SK-N-SH (cell line): Measurements from ENCODE around the gene EPHA5. TPM values are rescaled to one million over a fixed set of nuclear protein-coding genes. Genes with fewer than 3 reads are reported as not detected.

ENCODE experiments used
- CTCF ChIA-PET: fragments of 300-600, 350-600 bp; formaldehyde crosslinking; extraction: SDS; loops from one replicate; lab custom pipeline; 2021; lab: Yijun Ruan, JAX
- POLR2A ChIA-PET: fragments of 350-600 bp; sonication (Branson Sonifier 250); formaldehyde crosslinking; extraction: SDS; loops from one replicate; lab custom pipeline; 2020; ENCODE audit warnings: antibody characterized with exemption, inconsistent platforms; lab: Yijun Ruan, JAX
- DNase-seq: peaks from one replicate; pipeline ENCODE4 v3.0.0; 2012
- H2AFZ ChIP-seq: fragments of 200-600 bp; sonication (generic); 2 replicates; pipeline ENCODE4 v1.8.1; 2016; ENCODE audit warnings: antibody characterized with exemption, mild to moderate bottlenecking, low read depth
- H3F3A ChIP-seq: fragments of 200-600 bp; sonication (generic); replicated peaks from 2 replicates; pipeline ENCODE3; 2016; ENCODE audit warnings: antibody characterized with exemption, mild to moderate bottlenecking; ENCODE audit not compliant: insufficient read depth
- H3K27ac ChIP-seq, 2 experiments: fragments of 200-500 bp in 1 of 2; fragments of 200-600 bp in 1 of 2; sonication (Bioruptor generic) in 1 of 2; sonication (generic), shearing (Covaris generic) in 1 of 2; 2 replicates each; pipeline versions ENCODE4 v1.5.1 to v1.6.1; 2014 to 2016; ENCODE audit warnings: low read depth in 2 of 2, inconsistent platforms in 1 of 2, low read length in 1 of 2, mild to moderate bottlenecking in 1 of 2, mixed read lengths in 1 of 2
- H3K27me3 ChIP-seq: fragments of 200-600 bp; sonication (generic), shearing (Covaris generic); 2 replicates; pipeline ENCODE4 v1.6.1; 2016; ENCODE audit warnings: mixed run types; ENCODE audit not compliant: insufficient read depth
- H3K36me3 ChIP-seq, 2 experiments: fragments of 200-500 bp in 1 of 2; fragments of 200-600 bp in 1 of 2; sonication (Bioruptor generic) in 1 of 2; sonication (generic) in 1 of 2; replicated peaks in 1 of 2; 2 replicates each; pipeline versions ENCODE3 to v1.5.1; 2014 to 2016; ENCODE audit warnings: low read length in 1 of 2, mild to moderate bottlenecking in 1 of 2; ENCODE audit not compliant: insufficient read depth in 2 of 2, control insufficient read depth in 1 of 2
- H3K4me1 ChIP-seq, 2 experiments: fragments of 200-500 bp in 1 of 2; fragments of 200-600 bp in 1 of 2; sonication (Bioruptor generic) in 1 of 2; sonication (generic), shearing (Covaris generic) in 1 of 2; 2 replicates each; pipeline versions ENCODE4 v1.5.1 to v1.6.1; 2014 to 2016; ENCODE audit warnings: low read depth in 1 of 2, low read length in 1 of 2, mixed run types in 1 of 2; ENCODE audit not compliant: insufficient read depth in 2 of 2, control insufficient read depth in 1 of 2
- H3K4me2 ChIP-seq: fragments of 200-600 bp; sonication (generic), shearing (Covaris generic); 2 replicates; pipeline ENCODE4 v1.6.1; 2017; ENCODE audit warnings: mixed run types
- H3K4me3 ChIP-seq, 2 experiments: fragments of 200-500 bp in 1 of 2; fragments of 200-600 bp in 1 of 2; sonication (Bioruptor generic) in 1 of 2; sonication (generic), shearing (Covaris generic) in 1 of 2; 2 replicates each; pipeline versions ENCODE4 v1.5.1 to v1.8.1; 2014 to 2016; ENCODE audit warnings: low read depth in 2 of 2, inconsistent platforms in 1 of 2, low read length in 1 of 2, mild to moderate bottlenecking in 1 of 2, mixed read lengths in 1 of 2, moderate library complexity in 1 of 2
- H3K79me2 ChIP-seq: fragments of 200-600 bp; sonication (generic); 2 replicates; pipeline ENCODE4 v1.8.1; 2017; ENCODE audit warnings: mild to moderate bottlenecking; ENCODE audit not compliant: insufficient read depth
- H3K9ac ChIP-seq: fragments of 200-600 bp; sonication (generic); 2 replicates; pipeline ENCODE4 v1.6.1; 2017; ENCODE audit warnings: mixed run types
- H3K9me2 ChIP-seq: fragments of 200-600 bp; sonication (generic); 2 replicates; pipeline ENCODE4 v1.6.1; 2017; ENCODE audit warnings: mixed run types
- H3K9me3 ChIP-seq: fragments of 200-600 bp; sonication (generic); 2 replicates; pipeline ENCODE4 v1.6.1; 2017; ENCODE audit warnings: mixed run types, mild to moderate bottlenecking, moderate library complexity
- H4K20me1 ChIP-seq: fragments of 200-600 bp; sonication (generic); 2 replicates; pipeline ENCODE4 v1.6.1; 2017; ENCODE audit warnings: mild to moderate bottlenecking, mixed run types; ENCODE audit not compliant: insufficient read depth
- ELF1 ChIP-seq: IDR thresholded peaks from 2 replicates; pipeline ENCODE4 v1.4.0; 2012
- FOSL2 ChIP-seq: IDR thresholded peaks from 2 replicates; pipeline ENCODE4 v1.4.0; 2012; ENCODE audit warnings: low read depth, mild to moderate bottlenecking, moderate library complexity, borderline replicate concordance
- FOXJ3 ChIP-seq: sonication (generic); formaldehyde crosslinking; IDR thresholded peaks from 2 replicates; pipeline ENCODE4 v1.5.1; 2020; ENCODE audit warnings: mild to moderate bottlenecking, missing genetic modification reagents
- GATA2 ChIP-seq: sonication (generic); formaldehyde crosslinking; IDR thresholded peaks from 2 replicates; pipeline ENCODE4 v1.5.0; 2020; ENCODE audit warnings: mild to moderate bottlenecking, missing genetic modification reagents
- JUND ChIP-seq: IDR thresholded peaks from 2 replicates; pipeline ENCODE4 v1.4.0; 2012
- MXI1 ChIP-seq: IDR thresholded peaks from 2 replicates; pipeline ENCODE4 v1.6.1; 2012; ENCODE audit warnings: mild to moderate bottlenecking, low read depth, low read length, improper control_type of control experiment
- NRF1 ChIP-seq: IDR thresholded peaks from 2 replicates; pipeline ENCODE4 v1.6.1; 2012; ENCODE audit warnings: low read depth, mild to moderate bottlenecking, low read length
- RAD21 ChIP-seq: IDR thresholded peaks from 2 replicates; pipeline ENCODE4 v1.6.1; 2012; ENCODE audit warnings: mild to moderate bottlenecking, low read length
- RCOR1 ChIP-seq: fragments of 150-350 bp; IDR thresholded peaks from 2 replicates; pipeline ENCODE4 v1.6.1; 2017; ENCODE audit warnings: antibody characterized with exemption, low read length
- RFX5 ChIP-seq: IDR thresholded peaks from 2 replicates; pipeline ENCODE4 v1.6.1; 2012; ENCODE audit warnings: mild to moderate bottlenecking, improper control_type of control experiment, low read length
- RXRA ChIP-seq: IDR thresholded peaks from 2 replicates; pipeline ENCODE4 v1.4.0; 2012; ENCODE audit warnings: low read depth, mild to moderate bottlenecking, borderline replicate concordance
- SIN3A ChIP-seq: IDR thresholded peaks from 2 replicates; pipeline ENCODE4 v1.6.1; 2012; ENCODE audit warnings: low read depth, mild to moderate bottlenecking, low read length, moderate library complexity, borderline replicate concordance
- TAF1 ChIP-seq: IDR thresholded peaks from 2 replicates; pipeline ENCODE4 v1.6.1; 2012; ENCODE audit warnings: low read depth, mild to moderate bottlenecking, low read length, moderate library complexity, borderline replicate concordance
- TEAD4 ChIP-seq: IDR thresholded peaks from 2 replicates; pipeline ENCODE4 v1.4.0; 2012; ENCODE audit warnings: mild to moderate bottlenecking, borderline replicate concordance; ENCODE audit not compliant: insufficient read depth
- USF2 ChIP-seq: fragments of 150-350 bp; IDR thresholded peaks from 2 replicates; pipeline ENCODE4 v1.6.1; 2017; ENCODE audit warnings: antibody characterized with exemption, low read length, low read depth, borderline replicate concordance
- YY1 ChIP-seq: IDR thresholded peaks from 2 replicates; pipeline ENCODE4 v1.4.0; 2012; ENCODE audit warnings: low read depth, mild to moderate bottlenecking
- WGBS: methylation state at CpG from one replicate; pipeline ENCODE4 v1.1.6; 2017; ENCODE audit warnings: low lambda C conversion rate; 5-methylcytosine and 5-hydroxymethylcytosine counted together
- polyA plus RNA-seq, 3 experiments: library from polyadenylated mRNA; depleted of rRNA; stranded (reverse); fragments of >200 nt; gene quantifications; 2 replicates each; pipeline ENCODE4 v1.2.3, GENCODE V29; 2012
- TF ChIP-seq, protein P1 (sequence below): fragments of 200-600 bp; sonication (generic); IDR thresholded peaks from 2 replicates; pipeline ENCODE4 v1.6.1; 2017; ENCODE audit warnings: antibody characterized with exemption, mild to moderate bottlenecking, moderate library complexity
- TF ChIP-seq, protein P2 (sequence below): fragments of 150-350 bp; IDR thresholded peaks from 2 replicates; pipeline ENCODE4 v1.6.1; 2016; ENCODE audit warnings: mild to moderate bottlenecking, low read depth, low read length

EPHA5 gene
- polyA plus RNA-seq, 1 of the 3 experiments (the other 2 are of a cell fraction): not detected

DNA sequence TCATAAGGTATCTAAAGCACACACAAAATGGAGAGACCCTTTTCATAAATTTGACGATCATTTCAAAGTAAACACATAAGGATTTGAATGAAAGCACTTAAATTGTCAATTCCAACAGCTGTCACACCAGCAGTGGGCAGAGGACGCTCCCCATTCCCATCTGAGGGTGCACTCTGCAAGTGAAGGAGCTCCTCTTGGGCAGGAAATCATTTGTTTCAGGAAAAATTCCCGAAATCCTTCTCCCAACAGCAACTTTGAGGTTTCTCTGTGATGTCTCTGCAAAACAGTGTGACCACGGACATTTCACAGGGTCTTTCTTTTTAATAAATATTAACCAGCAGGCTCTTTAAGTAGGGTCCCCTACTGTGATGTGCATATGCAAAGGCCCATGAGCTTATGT lies 111.0 kb downstream of the EPHA5 start:
- POLR2A ChIA-PET: no interaction called here
- Histone ChIP-seq H3K9me2 (no peaks in the 10 kb centered on the region), H3K4me2 (no peak overlapping the region), H3K79me2 (no peaks in the 10 kb centered on the region), H3K9me3 (no peaks in the 10 kb centered on the region), H4K20me1 (no peaks in the 10 kb centered on the region), H3K36me3 (no peaks in the 10 kb centered on the region), H3K4me3 (no peak overlapping the region), H3K4me1 (no peaks in the 10 kb centered on the region), H3K27me3 (no peaks in the 10 kb centered on the region), H3K27ac (no peak overlapping the region), H3K9ac (no peak overlapping the region), H3F3A (no peaks in the 10 kb centered on the region), H2AFZ (no peak overlapping the region)
- CTCF ChIA-PET: interaction anchor here (1.2 to 1.3 kb wide), 2 partner anchors 9 to 10 kb away, joined by 3 to 4 read pairs; no protein-coding TSS in a partner anchor
- no peak for TF ChIP-seq USF2
- no peak for TF ChIP-seq JUND
- TF ChIP-seq, protein P1, sequence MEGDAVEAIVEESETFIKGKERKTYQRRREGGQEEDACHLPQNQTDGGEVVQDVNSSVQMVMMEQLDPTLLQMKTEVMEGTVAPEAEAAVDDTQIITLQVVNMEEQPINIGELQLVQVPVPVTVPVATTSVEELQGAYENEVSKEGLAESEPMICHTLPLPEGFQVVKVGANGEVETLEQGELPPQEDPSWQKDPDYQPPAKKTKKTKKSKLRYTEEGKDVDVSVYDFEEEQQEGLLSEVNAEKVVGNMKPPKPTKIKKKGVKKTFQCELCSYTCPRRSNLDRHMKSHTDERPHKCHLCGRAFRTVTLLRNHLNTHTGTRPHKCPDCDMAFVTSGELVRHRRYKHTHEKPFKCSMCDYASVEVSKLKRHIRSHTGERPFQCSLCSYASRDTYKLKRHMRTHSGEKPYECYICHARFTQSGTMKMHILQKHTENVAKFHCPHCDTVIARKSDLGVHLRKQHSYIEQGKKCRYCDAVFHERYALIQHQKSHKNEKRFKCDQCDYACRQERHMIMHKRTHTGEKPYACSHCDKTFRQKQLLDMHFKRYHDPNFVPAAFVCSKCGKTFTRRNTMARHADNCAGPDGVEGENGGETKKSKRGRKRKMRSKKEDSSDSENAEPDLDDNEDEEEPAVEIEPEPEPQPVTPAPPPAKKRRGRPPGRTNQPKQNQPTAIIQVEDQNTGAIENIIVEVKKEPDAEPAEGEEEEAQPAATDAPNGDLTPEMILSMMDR: no peak
- no peak for TF ChIP-seq RCOR1
- no peak for TF ChIP-seq RAD21
- no peak for TF ChIP-seq ELF1
- no peak for TF ChIP-seq YY1
- TF ChIP-seq RFX5: no peak
- TF ChIP-seq TAF1: no peak
- TF ChIP-seq, protein P2, sequence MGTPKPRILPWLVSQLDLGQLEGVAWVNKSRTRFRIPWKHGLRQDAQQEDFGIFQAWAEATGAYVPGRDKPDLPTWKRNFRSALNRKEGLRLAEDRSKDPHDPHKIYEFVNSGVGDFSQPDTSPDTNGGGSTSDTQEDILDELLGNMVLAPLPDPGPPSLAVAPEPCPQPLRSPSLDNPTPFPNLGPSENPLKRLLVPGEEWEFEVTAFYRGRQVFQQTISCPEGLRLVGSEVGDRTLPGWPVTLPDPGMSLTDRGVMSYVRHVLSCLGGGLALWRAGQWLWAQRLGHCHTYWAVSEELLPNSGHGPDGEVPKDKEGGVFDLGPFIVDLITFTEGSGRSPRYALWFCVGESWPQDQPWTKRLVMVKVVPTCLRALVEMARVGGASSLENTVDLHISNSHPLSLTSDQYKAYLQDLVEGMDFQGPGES: no peak
- 7% methylated on average over 4 of the region's 4 CpGs for WGBS
- no peak for DNase-seq

DNA sequence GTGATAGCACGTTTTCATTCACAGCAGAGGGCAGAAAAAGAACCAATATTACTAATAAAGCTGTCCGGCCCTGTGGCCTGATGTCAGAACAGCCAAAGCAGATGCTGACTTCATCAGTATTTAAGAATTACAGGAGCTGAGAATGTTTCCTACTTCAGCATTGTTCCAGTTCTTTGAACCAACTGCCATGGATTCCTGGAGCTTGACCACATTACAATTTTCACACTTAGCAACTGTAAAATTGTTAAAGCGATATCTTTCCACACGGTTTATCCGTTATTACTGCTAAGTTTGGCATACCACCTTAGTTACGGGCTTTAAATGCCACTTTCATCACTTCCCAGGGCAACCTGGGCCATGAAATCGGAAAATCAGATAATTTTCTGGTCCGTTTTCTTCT lies 118.2 kb downstream of the EPHA5 start:
- Histone ChIP-seq H3K9ac (no peak overlapping the region), H3K36me3 (no peaks in the 10 kb centered on the region), H3K9me3 (no peaks in the 10 kb centered on the region), H3F3A (no peaks in the 10 kb centered on the region), H3K27ac (no peak overlapping the region), H3K4me2 (no peak overlapping the region), H3K9me2 (no peaks in the 10 kb centered on the region), H3K4me3 (no peak overlapping the region; a peak in 1 of 4 replicates), H3K27me3 (no peaks in the 10 kb centered on the region), H3K4me1 (no peaks in the 10 kb centered on the region), H2AFZ (no peak overlapping the region), H3K79me2 (no peaks in the 10 kb centered on the region), H4K20me1 (no peaks in the 10 kb centered on the region)
- ChIA-PET POLR2A (no interaction called here), CTCF (no interaction called here)
- 13% methylated on average over 8 of the region's 8 CpGs for WGBS
- DNase-seq: no peak
- no peak for TF ChIP-seq MXI1
- no peak for TF ChIP-seq RXRA
- TF ChIP-seq, protein P1: no peak
- no peak for TF ChIP-seq RFX5
- TF ChIP-seq JUND: no peak
- TF ChIP-seq RAD21: no peak
- TF ChIP-seq NRF1: no peak
- no peak for TF ChIP-seq SIN3A
- no peak for TF ChIP-seq TEAD4
- no peak for TF ChIP-seq TAF1
- TF ChIP-seq GATA2 (CRISPR knock-in tag): no peak
- TF ChIP-seq FOSL2: no peak
- TF ChIP-seq, protein P2: no peak
- no peak for TF ChIP-seq ELF1
- no peak for TF ChIP-seq FOXJ3 (CRISPR knock-in tag)
